IMR-90 (cell line): ENCODE results near the gene SDK1. TPM values are rescaled to one million over a fixed set of nuclear protein-coding genes. Genes with fewer than 3 reads are reported as not detected.

Experiments
- ATAC-seq: fragments of 200-7000 bp; cut with Tn5 transposase; 2 replicates; pipeline ENCODE4 v1.9.1; 2020; ENCODE audit warnings: low read depth, mild to moderate bottlenecking, moderate library complexity
- BruUV-seq: library from RNA; stranded (reverse); fragments of 400-500 nt; replicated peaks from 2 replicates; lab custom pipeline; 2021; lab: Mats Ljungman, UMichigan
- CTCF ChIA-PET: fragments of 300-600 bp; formaldehyde crosslinking; extraction: SDS; loops from one replicate; lab custom pipeline; 2021; ENCODE audit warnings: antibody characterized with exemption; lab: Yijun Ruan, JAX
- POLR2A ChIA-PET: fragments of 300-600 bp; sonication (Branson Sonifier 250); formaldehyde crosslinking; loops from one replicate; lab custom pipeline; 2022; ENCODE audit warnings: antibody characterized with exemption; ENCODE audit not compliant: unreplicated experiment; lab: Charles Lee
- DNase-seq: peaks from one replicate; pipeline ENCODE4 v3.0.0; 2013
- H2AFZ ChIP-seq: replicated peaks from 2 replicates; pipeline ENCODE3; 2013; ENCODE audit warnings: low read length, mild to moderate bottlenecking; ENCODE audit not compliant: poor library complexity
- H2AK5ac ChIP-seq: 2 replicates; pipeline ENCODE4 v1.6.1; 2013; ENCODE audit warnings: low read depth, low read length, inconsistent platforms
- H2AK9ac ChIP-seq: replicated peaks from 2 replicates; pipeline ENCODE3; 2013; ENCODE audit warnings: mild to moderate bottlenecking, low read depth, low read length, moderate library complexity; ENCODE audit not compliant: poor library complexity
- H2BK120ac ChIP-seq: 2 replicates; pipeline ENCODE4 v1.6.1; 2013; ENCODE audit warnings: low read depth, low read length, inconsistent platforms
- H2BK15ac ChIP-seq: 3 replicates; pipeline ENCODE4 v1.6.1; 2013; ENCODE audit warnings: low read depth, low read length, inconsistent platforms
- H2BK20ac ChIP-seq: 2 replicates; pipeline ENCODE4 v1.6.1; 2013; ENCODE audit warnings: low read depth, mild to moderate bottlenecking, inconsistent platforms, low read length, moderate library complexity
- H2BK5ac ChIP-seq: 2 replicates; pipeline ENCODE4 v1.6.1; 2013; ENCODE audit warnings: mild to moderate bottlenecking, low read depth, low read length, inconsistent platforms; ENCODE audit not compliant: poor library complexity, severe bottlenecking
- H3K14ac ChIP-seq: replicated peaks from 2 replicates; pipeline ENCODE4 v1.6.1; 2013; ENCODE audit warnings: low read depth, low read length, inconsistent platforms
- H3K18ac ChIP-seq: 2 replicates; pipeline ENCODE4 v1.6.1; 2013; ENCODE audit warnings: low read depth, low read length, control low read depth
- H3K23ac ChIP-seq: 2 replicates; pipeline ENCODE4 v1.6.1; 2013; ENCODE audit warnings: low read depth, low read length, inconsistent platforms
- H3K27ac ChIP-seq: 2 replicates; pipeline ENCODE4 v1.5.1; 2013; ENCODE audit warnings: mild to moderate bottlenecking, control low read depth, low read length; ENCODE audit not compliant: insufficient read depth
- H3K27me3 ChIP-seq: 2 replicates; pipeline ENCODE4 v1.6.1; 2013; ENCODE audit warnings: low read length; ENCODE audit not compliant: control insufficient read depth, insufficient read depth
- H3K36me3 ChIP-seq: 2 replicates; pipeline ENCODE4 v1.6.1; 2013; ENCODE audit warnings: low read length, mixed read lengths; ENCODE audit not compliant: control insufficient read depth, insufficient read depth
- H3K4ac ChIP-seq: 2 replicates; pipeline ENCODE4 v1.6.1; 2013; ENCODE audit warnings: low read depth, low read length, inconsistent platforms
- H3K4me1 ChIP-seq: 2 replicates; pipeline ENCODE4 v1.6.1; 2013; ENCODE audit warnings: low read length, mixed read lengths; ENCODE audit not compliant: control insufficient read depth, insufficient read depth
- H3K4me2 ChIP-seq: 2 replicates; pipeline ENCODE4 v1.6.1; 2013; ENCODE audit warnings: low read depth, mild to moderate bottlenecking, control low read depth, low read length, moderate library complexity
- H3K4me3 ChIP-seq: 2 replicates; pipeline ENCODE4 v1.5.1; 2013; ENCODE audit warnings: low read depth, mild to moderate bottlenecking, control low read depth, low read length, moderate library complexity; ENCODE audit not compliant: insufficient read depth
- H3K56ac ChIP-seq: 2 replicates; pipeline ENCODE4 v1.6.1; 2013; ENCODE audit warnings: low read length, inconsistent platforms; ENCODE audit not compliant: insufficient read depth; ENCODE audit errors: extremely low read depth
- H3K79me1 ChIP-seq, 2 experiments: 2 replicates each; pipeline ENCODE4 v1.6.1; 2013; ENCODE audit warnings: low read length in 2 of 2, inconsistent platforms in 1 of 2, low read depth in 1 of 2
- H3K9ac ChIP-seq: 2 replicates; pipeline ENCODE4 v1.6.1; 2013; ENCODE audit warnings: low read depth, low read length, control low read depth
- H3K9me1 ChIP-seq: 2 replicates; pipeline ENCODE4 v1.6.1; 2013; ENCODE audit warnings: low read length, inconsistent platforms; ENCODE audit not compliant: insufficient read depth
- H3K9me3 ChIP-seq: 2 replicates; pipeline ENCODE4 v1.6.1; 2013; ENCODE audit warnings: low read length; ENCODE audit not compliant: control insufficient read depth, insufficient read depth
- H4K20me1 ChIP-seq: 2 replicates; pipeline ENCODE4 v1.6.1; 2013; ENCODE audit warnings: low read length, inconsistent platforms; ENCODE audit not compliant: insufficient read depth
- H4K5ac ChIP-seq: 2 replicates; pipeline ENCODE4 v1.6.1; 2013; ENCODE audit warnings: mild to moderate bottlenecking, low read depth, low read length, control low read depth
- H4K8ac ChIP-seq, 2 experiments: 2 replicates each; pipeline ENCODE4 v1.6.1; 2013; ENCODE audit warnings: low read depth in 2 of 2, low read length in 2 of 2, control low read depth in 1 of 2, inconsistent platforms in 1 of 2
- H4K91ac ChIP-seq: 2 replicates; pipeline ENCODE4 v1.6.1; 2013; ENCODE audit warnings: low read depth, low read length, inconsistent platforms; ENCODE audit not compliant: insufficient read depth
- CEBPB ChIP-seq: IDR thresholded peaks from 2 replicates; pipeline ENCODE4 v1.6.1; 2012; ENCODE audit warnings: low read depth, low read length, improper control_type of control experiment
- FOS ChIP-seq: fragments of 150-350 bp; IDR thresholded peaks from 2 replicates; pipeline ENCODE4 v1.6.1; 2016; ENCODE audit warnings: low read depth, low read length
- MAFK ChIP-seq: IDR thresholded peaks from 2 replicates; pipeline ENCODE4 v1.6.1; 2012; ENCODE audit warnings: low read depth, low read length, improper control_type of control experiment
- MAZ ChIP-seq: IDR thresholded peaks from 2 replicates; pipeline ENCODE4 v1.6.1; 2012; ENCODE audit warnings: low read depth, mild to moderate bottlenecking, low read length, improper control_type of control experiment, moderate library complexity, borderline replicate concordance
- MXI1 ChIP-seq: IDR thresholded peaks from 2 replicates; pipeline ENCODE4 v1.6.1; 2012; ENCODE audit warnings: low read depth, mild to moderate bottlenecking, low read length, moderate library complexity, borderline replicate concordance
- NFE2L2 ChIP-seq: fragments of 150-350 bp; IDR thresholded peaks from 2 replicates; pipeline ENCODE4 v1.6.1; 2016; ENCODE audit warnings: low read depth, mild to moderate bottlenecking, low read length
- POLR2A ChIP-seq: IDR thresholded peaks from 2 replicates; pipeline ENCODE4 v1.6.1; 2012; ENCODE audit warnings: mild to moderate bottlenecking, low read depth, low read length
- RAD21 ChIP-seq: IDR thresholded peaks from 2 replicates; pipeline ENCODE4 v1.6.1; 2012; ENCODE audit warnings: low read length, improper control_type of control experiment
- RFX5 ChIP-seq: IDR thresholded peaks from 2 replicates; pipeline ENCODE4 v1.8.0; 2012; ENCODE audit warnings: low read depth, mild to moderate bottlenecking, low read length, moderate library complexity
- SMC3 ChIP-seq: fragments of 150-350 bp; IDR thresholded peaks from 2 replicates; pipeline ENCODE4 v1.6.1; 2016; ENCODE audit warnings: low read depth, mild to moderate bottlenecking, antibody characterized with exemption, low read length, moderate library complexity
- WGBS, 2 experiments: methylation state at CpG; one replicate each; pipeline versions ENCODE4 v1.1.5 to v1.1.7; 2013; ENCODE audit warnings: missing lambda C conversion rate in 2 of 2; ENCODE audit not compliant: insufficient read length in 1 of 2; ENCODE audit errors: extremely low coverage in 2 of 2; 5-methylcytosine and 5-hydroxymethylcytosine counted together
- dilution Hi-C: fragments of 300-500 bp; cut with HindIII; formaldehyde crosslinking; loops from one replicate; pipeline ENCODE4 v1.14.3; 2018; ENCODE audit warnings: low sequenced_read_pairs; ENCODE audit not compliant: unreplicated experiment
- in situ Hi-C: fragments of 300-500 bp; cut with MboI; formaldehyde crosslinking; loops from 3 replicates; pipeline ENCODE4 v1.14.3; 2019; ENCODE audit warnings: low sequenced_read_pairs, inconsistent platforms, mixed read lengths
- intact Hi-C: fragments of 100-400 bp; cut with micrococcal nuclease; formaldehyde crosslinking; loops from 2 replicates; pipeline ENCODE4 v1.10.0; 2022
- polyA plus RNA-seq, 3 experiments: library from polyadenylated mRNA; depleted of rRNA; stranded (reverse); fragments of >200 nt; gene quantifications; 2 replicates each; pipeline ENCODE4 v1.2.3, GENCODE V29; 2012; ENCODE audit warnings: low replicate concordance in 1 of 3
- total RNA-seq: library from RNA; depleted of rRNA; stranded (reverse); fragments of >200 nt; gene quantifications from 2 replicates; pipeline ENCODE4 v1.2.3, GENCODE V29; 2012
- TF ChIP-seq, protein P1 (sequence below): fragments of 150-350 bp; IDR thresholded peaks from 2 replicates; pipeline ENCODE4 v1.6.1; 2017; ENCODE audit warnings: mild to moderate bottlenecking, antibody characterized with exemption, low read length, low read depth
- TF ChIP-seq, protein P2 (sequence below): conservative IDR thresholded peaks from 2 replicates; pipeline ENCODE4 v1.5.1; 2012; ENCODE audit warnings: mild to moderate bottlenecking, low read depth, low read length, improper control_type of control experiment

SDK1 gene
- total and polyA plus RNA-seq, 2 of the 4 experiments (the other 2 are of a cell fraction): 1.5 to 1.6 TPM

DNA sequence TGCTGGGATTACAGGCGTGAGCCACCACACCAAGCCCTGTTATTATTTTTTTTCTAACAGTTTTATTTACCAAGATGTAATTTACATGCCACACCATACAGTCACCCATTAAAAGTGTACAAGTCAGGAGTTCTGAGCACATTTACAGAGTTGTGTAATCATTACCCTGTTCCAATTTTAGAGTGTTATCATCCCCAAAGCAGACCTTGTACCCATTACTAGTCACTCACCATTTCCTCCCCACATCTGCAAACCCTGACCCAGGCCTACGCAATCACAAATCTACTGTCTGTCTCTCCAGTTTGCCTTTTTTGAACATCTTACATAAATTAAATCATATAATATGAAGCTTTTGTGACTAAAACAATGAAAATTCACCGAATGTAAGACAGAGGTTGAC lies 978.2 kb downstream of the SDK1 start:
- no peak overlapping the region for H3K9ac ChIP-seq
- no peak overlapping the region for H3K4ac ChIP-seq
- no CpG with 5 or more reads among the region's 3 CpGs for WGBS, 2 experiments
- no peaks in the 10 kb centered on the region for H3K27me3 ChIP-seq
- ATAC-seq: no peak
- H3K18ac ChIP-seq: no peak overlapping the region
- no peaks in the 10 kb centered on the region for H3K4me1 ChIP-seq
- CTCF ChIA-PET: no interaction called here
- H3K36me3 ChIP-seq: no peaks in the 10 kb centered on the region
- TF ChIP-seq CEBPB: no peak
- TF ChIP-seq RFX5: no peak
- no peak for TF ChIP-seq RAD21
- no peak for TF ChIP-seq MXI1
- TF ChIP-seq MAFK: no peak
- TF ChIP-seq FOS: no peak
- TF ChIP-seq SMC3: no peak
- TF ChIP-seq, protein P1, sequence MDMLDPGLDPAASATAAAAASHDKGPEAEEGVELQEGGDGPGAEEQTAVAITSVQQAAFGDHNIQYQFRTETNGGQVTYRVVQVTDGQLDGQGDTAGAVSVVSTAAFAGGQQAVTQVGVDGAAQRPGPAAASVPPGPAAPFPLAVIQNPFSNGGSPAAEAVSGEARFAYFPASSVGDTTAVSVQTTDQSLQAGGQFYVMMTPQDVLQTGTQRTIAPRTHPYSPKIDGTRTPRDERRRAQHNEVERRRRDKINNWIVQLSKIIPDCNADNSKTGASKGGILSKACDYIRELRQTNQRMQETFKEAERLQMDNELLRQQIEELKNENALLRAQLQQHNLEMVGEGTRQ: no peak
- TF ChIP-seq NFE2L2: no peak
- no peak for TF ChIP-seq MAZ
- TF ChIP-seq, protein P2, sequence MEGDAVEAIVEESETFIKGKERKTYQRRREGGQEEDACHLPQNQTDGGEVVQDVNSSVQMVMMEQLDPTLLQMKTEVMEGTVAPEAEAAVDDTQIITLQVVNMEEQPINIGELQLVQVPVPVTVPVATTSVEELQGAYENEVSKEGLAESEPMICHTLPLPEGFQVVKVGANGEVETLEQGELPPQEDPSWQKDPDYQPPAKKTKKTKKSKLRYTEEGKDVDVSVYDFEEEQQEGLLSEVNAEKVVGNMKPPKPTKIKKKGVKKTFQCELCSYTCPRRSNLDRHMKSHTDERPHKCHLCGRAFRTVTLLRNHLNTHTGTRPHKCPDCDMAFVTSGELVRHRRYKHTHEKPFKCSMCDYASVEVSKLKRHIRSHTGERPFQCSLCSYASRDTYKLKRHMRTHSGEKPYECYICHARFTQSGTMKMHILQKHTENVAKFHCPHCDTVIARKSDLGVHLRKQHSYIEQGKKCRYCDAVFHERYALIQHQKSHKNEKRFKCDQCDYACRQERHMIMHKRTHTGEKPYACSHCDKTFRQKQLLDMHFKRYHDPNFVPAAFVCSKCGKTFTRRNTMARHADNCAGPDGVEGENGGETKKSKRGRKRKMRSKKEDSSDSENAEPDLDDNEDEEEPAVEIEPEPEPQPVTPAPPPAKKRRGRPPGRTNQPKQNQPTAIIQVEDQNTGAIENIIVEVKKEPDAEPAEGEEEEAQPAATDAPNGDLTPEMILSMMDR: no peak
- TF ChIP-seq POLR2A: no peak
- H4K20me1 ChIP-seq: no peaks in the 10 kb centered on the region
- in situ Hi-C loops (no loop called here), intact Hi-C loops (no loop called here), dilution Hi-C loops (no loop called here)
- H2AK5ac ChIP-seq: no peak overlapping the region
- H2BK15ac ChIP-seq: no peak overlapping the region
- H2BK20ac ChIP-seq: no peak overlapping the region
- H3K27ac ChIP-seq: no peak overlapping the region
- no peaks in the 10 kb centered on the region for H3K9me1 ChIP-seq
- H2BK5ac ChIP-seq: no peak overlapping the region
- H3K79me1 ChIP-seq: no peaks in the 10 kb centered on the region
- POLR2A ChIA-PET: no interaction called here
- no peak overlapping the region for H2AFZ ChIP-seq
- H2AK9ac ChIP-seq: no peak overlapping the region
- H3K56ac ChIP-seq: no peak overlapping the region
- H3K23ac ChIP-seq: no peak overlapping the region
- H3K14ac ChIP-seq: no peak overlapping the region
- no peak overlapping the region for H4K91ac ChIP-seq
- H4K5ac ChIP-seq: no peak overlapping the region
- no peak overlapping the region for H4K8ac ChIP-seq
- BruUV-seq: no TSS peak
- no peak for DNase-seq
- H2BK120ac ChIP-seq: no peak overlapping the region
- no peak overlapping the region for H3K4me3 ChIP-seq
- no peak overlapping the region for H3K4me2 ChIP-seq
- peaks cover 8% of the 10 kb centered on the region for H3K9me3 ChIP-seq
